AG04449 (cell line): ENCODE measurements around the gene KIF26B.
"Not testable (repeated sequence)": the region's sequence is repeated elsewhere in the genome, so short reads cannot be mapped to it uniquely, and the experiment has no call there.

Experiments
- CTCF ChIA-PET: fragments of 350-600 bp; formaldehyde crosslinking; extraction: SDS; loops from one replicate; lab custom pipeline; 2021; ENCODE audit warnings: antibody characterized with exemption; lab: Yijun Ruan, JAX
- POLR2A ChIA-PET: fragments of 400-600, 350-600 bp; formaldehyde crosslinking; extraction: SDS; loops from one replicate; lab custom pipeline; 2020; ENCODE audit warnings: antibody characterized with exemption, inconsistent platforms; lab: Yijun Ruan, JAX
- DNase-seq: peaks from one replicate; pipeline ENCODE4 v3.0.0-alpha.2; 2010; ENCODE audit warnings: low read depth, low spot score
- H3K4me3 ChIP-seq: 2 replicates; pipeline ENCODE4 v1.5.1; 2011; ENCODE audit warnings: low read depth, mild to moderate bottlenecking, control low read depth, low read length
- CTCF ChIP-seq: IDR thresholded peaks from one replicate; pipeline ENCODE4 v1.5.1; 2011; ENCODE audit warnings: mild to moderate bottlenecking, moderate library complexity, low read length, control low read depth, inconsistent platforms; ENCODE audit not compliant: insufficient read depth; ENCODE audit errors: missing control alignments

KIF26B gene

GRCh38 chr1:245348626-245349025 lies 193.8 kb downstream of the KIF26B start:
- TF ChIP-seq CTCF: no peak
- ChIA-PET POLR2A (no interaction called here), CTCF (no interaction called here)
- H3K4me3 ChIP-seq: no peak overlapping the region
- DNase-seq: no peak

- CTCF ChIA-PET: interaction anchor here (1.3 kb wide), 1 partner anchor 10 kb away, joined by 4 read pairs; no protein-coding TSS in a partner anchor
- POLR2A ChIA-PET: no interaction called here
- TF ChIP-seq CTCF: no peak
- no peak for DNase-seq
- no peak overlapping the region for H3K4me3 ChIP-seq
Observed at GRCh38 chr1:245353411-245353810, 198.6 kb downstream of the KIF26B start.

GRCh38 chr1:245353915-245354775 lies 199.4 kb downstream of the KIF26B start:
- CTCF ChIA-PET: interaction anchor here (1.3 kb wide), 1 partner anchor 10 kb away, joined by 4 read pairs; no protein-coding TSS in a partner anchor
- DNase-seq: no peak
- POLR2A ChIA-PET: no interaction called here
- no peak for TF ChIP-seq CTCF
- H3K4me3 ChIP-seq: no peak overlapping the region

GRCh38 chr1:245355851-245356630 lies 201.3 kb downstream of the KIF26B start:
- H3K4me3 ChIP-seq, CTCF ChIA-PET, DNase-seq, POLR2A ChIA-PET: not testable (repeated sequence)

GRCh38 chr1:245356891-245357585 lies 202.3 kb downstream of the KIF26B start:
- ChIA-PET CTCF (no interaction called here), POLR2A (no interaction called here)
- no peak overlapping the region for H3K4me3 ChIP-seq
- no peak for DNase-seq
- no peak for TF ChIP-seq CTCF

- DNase-seq, POLR2A ChIA-PET, CTCF ChIA-PET, H3K4me3 ChIP-seq: not testable (repeated sequence)
Observed at GRCh38 chr1:245359101-245359680, 204.4 kb downstream of the KIF26B start.
